Activated CD4-positive, CD25-positive, alpha-beta regulatory T cell treated with anti-CD3 and anti-CD28 coated beads, Interleukin-2, amount 50 U/mL, for 72 hours (primary cell): ENCODE results near the gene TRRAP.

ENCODE experiments used
- DNase-seq: peaks from one replicate; pipeline ENCODE4 v3.0.0; 2021

Gene TRRAP

DNA sequence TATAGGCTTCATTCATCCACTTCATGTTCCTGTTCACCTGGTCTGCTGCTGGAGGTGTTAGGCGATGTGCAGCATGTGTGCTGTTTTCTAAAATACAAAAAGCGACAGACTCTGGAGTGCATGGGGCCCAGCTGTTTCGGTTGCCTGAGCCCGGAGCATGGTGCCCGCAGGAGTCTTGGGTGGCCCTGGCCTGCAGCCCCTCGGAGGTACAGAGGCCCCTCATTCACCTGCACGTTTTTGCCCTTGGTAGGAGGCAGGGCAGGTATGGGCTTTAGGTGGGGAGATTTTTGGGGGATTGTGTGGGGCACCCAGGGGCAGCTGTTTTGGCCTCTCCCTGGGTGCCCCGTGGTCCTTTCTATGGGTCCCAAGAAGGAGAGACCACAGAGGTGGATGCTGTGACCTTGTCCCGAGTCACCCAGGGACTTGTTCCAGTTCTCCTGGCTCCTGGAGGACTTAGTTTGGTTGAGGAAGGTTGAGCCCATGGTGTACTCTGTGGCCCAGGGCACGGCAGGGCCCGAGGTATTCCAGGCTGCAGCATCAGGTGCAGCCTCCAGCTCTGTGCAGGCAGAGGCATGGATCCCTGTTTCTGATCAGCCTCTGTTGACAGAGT is 130.7 kb downstream of the TRRAP start:
- DNase-seq, result no peak

DNA sequence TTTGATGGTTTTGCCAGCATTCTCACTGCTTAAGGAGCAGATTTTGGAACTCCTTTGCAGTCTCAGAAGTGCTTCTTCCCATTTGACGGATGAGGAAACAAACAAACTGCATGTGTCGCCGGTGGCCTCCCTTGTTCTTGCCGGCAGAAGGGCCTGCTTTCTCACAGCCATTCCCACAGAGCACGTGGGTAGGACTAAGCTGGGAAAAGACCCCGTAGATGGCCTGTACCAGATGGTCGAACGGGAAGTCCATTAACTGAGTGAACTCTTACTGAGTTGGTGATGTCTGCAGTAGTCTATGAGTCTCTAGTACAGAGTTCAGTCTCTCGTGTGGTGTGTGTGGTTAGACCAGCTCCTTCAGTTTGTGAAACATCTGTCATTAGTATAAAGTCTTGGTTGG is 131.9 kb downstream of the TRRAP start:
- no peak for DNase-seq

DNA sequence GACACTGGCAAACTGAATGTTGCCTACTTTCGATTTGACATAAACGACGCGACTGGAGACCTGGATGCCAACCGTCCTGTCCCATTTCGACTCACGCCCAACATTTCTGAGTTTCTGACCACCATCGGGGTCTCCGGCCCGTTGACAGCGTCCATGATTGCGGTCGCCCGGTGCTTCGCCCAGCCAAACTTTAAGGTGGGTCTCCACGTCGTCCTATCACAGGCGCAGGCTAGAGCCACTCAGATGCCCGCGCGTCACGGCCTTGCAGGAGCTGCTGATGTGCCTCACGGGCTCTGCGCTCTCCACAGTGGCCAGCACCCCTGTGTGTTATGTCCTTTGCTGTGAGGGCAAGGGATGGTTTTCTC is 133.0 kb downstream of the TRRAP start:
- DNase-seq, result no peak

DNA sequence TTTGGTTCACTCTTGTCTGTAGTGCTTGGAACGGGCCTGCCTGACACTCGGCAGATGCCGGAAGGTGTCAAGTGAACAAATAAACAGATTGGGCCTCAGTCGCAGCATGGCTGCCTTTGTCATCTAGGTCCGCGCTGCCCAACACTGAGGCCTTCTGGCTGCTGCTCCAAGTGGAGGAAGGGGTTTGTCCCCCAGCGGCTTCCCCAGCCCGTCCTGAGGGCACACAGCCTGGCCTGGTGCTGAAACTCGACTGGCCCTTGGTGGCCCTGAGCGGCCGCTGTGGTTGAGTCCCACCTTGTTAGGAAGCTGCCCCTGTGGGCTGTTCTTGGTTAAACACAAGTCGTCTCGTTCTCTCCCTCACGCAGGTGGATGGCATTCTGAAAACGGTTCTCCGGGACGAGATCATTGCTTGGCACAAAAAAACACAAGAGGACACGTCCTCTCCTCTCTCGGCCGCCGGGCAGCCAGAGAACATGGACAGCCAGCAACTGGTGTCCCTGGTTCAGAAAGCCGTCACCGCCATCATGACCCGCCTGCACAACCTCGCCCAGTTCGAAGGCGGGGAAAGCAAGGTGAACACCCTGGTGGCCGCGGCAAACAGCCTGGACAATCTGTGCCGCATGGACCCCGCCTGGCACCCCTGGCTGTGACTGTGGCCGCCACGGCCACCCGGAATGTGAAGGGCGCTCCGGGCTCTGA is 133.5 kb downstream of the TRRAP start:
- no peak for DNase-seq

DNA sequence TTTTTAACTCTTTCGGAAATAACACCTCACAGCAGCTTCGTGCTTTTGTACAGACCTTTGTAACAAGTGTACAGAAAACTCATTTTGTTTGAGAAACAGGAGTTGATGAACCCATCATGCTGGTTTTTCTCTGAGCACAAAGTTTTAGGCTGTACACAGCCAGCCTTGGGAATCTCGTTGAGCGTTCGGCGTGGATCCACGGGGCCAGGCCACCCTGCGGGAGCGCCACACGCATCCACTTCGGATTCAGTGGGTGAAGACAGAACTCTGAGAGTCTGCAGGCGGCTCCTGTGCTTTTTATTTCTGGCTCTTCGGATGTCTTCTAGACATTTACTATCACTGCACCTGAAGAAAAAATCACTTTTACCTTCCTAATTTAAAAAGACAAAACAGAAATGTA is 134.4 kb downstream of the TRRAP start:
- no peak for DNase-seq

DNA sequence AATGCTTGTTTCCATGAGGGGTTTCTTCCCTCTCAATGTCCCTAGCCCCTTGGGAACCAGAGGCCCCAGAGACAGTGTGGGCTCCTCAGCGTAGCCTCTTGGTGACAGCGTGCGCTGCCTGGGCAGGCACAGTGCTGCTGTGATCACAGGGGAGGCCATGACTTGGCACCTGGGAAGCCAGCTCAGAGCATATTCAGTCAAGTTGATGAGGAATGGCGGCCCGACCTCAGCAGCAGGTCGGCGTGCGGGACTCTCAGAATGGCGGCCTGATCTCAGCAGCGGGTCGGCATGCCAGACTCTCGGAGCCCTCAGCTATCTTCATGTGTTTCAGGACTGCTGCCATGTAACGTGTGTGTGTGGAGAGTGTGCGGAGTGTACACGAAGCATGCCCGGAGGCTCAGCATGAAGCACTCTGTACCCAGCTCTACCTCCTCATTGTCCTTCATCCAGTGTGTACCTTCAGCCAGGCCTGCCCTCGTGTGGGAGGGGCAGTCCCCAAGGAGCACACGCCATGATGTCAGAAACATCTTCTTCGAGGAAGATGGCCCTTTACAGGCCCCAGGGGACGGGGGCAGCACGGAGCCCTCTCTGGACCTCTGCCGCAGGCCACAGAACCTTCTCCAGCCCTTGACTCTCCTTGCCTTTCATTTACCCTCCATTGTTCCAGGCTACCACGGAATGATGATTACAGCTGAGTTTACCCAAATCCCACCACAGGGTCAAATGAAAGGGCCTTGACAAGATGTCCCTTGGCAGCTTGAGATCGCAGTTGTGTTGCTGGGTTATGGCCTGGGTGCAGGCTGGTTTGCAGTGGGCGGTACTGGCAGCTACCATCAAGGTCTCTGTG is 135.2 kb downstream of the TRRAP start:
- no peak for DNase-seq

DNA sequence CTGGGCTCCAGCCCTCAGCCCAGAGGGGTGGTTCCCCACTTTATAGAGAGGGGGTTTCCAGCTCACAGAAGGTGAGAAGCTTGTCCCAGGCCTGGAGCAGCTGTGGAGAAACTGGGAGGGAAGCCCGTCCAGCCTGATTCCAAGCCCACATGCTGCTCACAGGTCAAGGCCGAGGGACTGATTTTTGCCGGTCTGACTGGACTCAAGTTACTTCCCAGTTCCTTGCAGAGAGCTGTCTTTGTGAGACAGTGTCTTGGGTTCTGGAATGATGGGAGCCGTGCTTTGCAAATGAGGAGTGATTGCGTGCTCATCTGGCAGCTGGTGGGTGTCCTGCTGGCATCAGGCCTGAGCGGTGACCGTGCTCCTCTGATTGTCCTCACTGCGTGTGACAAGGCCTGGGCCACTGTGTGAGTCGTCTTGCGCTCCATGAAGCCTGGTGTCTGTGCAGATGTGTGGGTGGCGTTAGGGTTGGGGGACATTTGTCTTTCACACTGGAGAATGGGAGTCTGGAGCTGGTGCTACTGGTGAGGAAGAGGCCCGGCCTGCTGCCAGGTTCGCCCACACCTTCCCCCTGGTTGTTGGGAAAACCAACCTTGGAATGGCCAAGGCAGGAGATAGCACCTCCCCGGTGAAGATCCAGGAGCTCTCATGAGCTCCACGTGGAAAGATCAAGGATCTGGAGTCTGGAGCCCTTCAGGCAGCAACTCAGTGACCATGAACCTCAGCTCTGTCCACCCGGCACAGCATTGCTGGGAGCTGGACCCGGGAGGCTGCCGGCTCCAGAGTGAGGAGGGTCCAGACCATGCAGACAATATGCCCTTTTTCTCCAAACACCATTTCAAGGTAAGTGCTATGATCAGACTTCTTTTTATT is 136.0 kb downstream of the TRRAP start:
- DNase-seq, result no peak

DNA sequence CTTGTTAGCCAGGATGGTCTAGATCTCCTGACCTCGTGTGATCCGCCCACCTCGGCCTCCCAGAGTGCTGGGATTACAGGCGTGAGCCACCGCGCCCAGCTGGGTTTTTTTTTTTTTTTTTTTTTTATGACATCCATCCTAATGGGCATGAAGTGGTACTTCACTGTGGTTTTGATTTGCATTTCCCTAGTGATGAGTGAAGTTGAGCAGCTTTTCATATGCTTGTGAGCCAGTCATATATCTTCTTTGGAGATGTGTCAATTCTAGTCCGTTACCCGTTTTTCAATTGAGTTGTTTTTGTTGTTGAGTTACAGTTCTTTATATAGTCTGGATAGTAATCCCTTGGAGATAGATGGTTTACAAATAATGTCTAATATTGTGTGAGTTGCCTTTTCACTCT is 137.9 kb downstream of the TRRAP start:
- DNase-seq, result no peak

DNA sequence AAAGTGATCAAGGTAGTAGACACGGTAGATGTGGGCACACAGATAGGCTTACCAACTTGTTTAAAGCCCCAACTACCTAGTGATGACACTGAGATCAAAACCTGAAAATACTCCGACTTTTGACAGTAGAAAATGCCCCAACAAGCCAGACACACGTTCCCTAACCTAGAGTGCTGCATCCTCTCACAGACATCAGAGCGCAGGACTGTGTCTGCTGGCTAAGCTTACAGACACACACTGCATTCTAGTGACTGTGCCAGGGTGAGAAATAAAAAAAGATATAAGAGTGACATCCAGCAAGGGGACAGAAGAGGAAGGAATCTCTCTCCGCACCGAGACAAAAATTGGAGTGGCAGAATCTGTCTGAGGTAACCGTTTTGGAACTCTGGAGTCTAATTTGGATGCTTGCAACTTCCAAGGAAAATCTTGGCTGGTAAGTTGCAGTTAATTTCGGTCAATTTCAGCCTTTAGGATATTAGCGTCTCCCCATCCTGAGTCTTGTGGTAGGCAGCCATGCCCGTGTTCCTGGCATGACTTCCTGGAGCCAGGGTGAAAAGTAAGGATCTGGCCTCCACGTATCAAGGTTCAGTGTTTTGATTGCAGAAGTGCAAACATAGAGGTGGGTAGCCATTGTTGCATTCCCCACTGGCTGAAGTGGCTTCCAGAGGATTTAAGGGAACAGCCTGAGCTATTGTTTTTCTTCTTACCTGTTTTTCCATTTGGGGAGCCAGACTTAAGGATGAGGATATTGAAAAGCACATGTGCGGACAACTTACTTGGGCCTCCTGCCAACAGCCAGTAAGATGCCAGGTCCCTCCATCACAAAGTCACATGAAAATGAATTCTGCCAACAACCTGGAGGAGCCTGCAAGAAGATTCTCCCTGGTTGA is 141.4 kb downstream of the TRRAP start:
- DNase-seq, result no peak

DNA sequence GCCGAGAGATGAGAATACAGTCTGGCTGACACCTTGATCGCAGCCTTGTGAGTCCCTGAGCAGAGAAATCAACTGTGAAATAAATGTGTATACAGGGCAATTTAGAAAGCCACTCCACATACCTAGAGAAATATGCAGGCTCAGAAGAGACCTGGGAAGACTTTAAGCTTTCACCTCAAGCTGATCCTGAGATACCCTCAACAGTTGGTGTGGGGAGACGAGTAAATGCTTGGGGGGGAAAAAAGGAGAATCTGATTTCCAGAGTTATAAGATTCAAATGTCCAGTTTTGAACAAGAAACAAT is 142.0 kb downstream of the TRRAP start:
- no peak for DNase-seq

DNA sequence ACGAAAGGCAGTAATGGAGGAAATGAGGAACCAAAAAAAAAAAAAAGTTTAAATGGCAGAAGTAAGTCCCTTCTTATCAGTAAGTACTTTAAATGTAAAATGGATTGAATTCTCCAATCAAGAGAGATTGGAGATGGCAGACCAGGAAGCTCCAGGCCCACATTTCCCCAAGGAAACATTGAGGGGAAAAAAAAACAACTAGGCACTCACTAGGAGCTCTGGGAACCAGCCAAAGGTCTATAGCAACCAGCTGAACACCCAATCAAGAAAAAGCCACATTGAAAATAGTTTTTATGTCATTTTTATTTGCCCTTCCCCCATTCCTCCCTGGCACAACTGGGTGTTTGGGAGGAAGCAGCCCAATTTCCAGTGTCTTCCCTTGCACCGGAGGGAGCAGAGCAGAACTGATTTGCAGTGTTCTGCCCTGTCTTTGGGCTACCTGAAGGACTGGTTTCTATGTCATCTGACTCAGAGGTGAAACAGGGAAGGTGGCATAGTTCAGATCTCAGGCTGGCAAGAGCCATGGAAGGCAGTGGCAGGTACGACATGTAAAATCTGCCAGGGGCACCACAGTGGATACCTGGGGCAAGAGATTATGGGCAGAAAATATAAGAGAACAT is 143.7 kb downstream of the TRRAP start:
- DNase-seq, result no peak

DNA sequence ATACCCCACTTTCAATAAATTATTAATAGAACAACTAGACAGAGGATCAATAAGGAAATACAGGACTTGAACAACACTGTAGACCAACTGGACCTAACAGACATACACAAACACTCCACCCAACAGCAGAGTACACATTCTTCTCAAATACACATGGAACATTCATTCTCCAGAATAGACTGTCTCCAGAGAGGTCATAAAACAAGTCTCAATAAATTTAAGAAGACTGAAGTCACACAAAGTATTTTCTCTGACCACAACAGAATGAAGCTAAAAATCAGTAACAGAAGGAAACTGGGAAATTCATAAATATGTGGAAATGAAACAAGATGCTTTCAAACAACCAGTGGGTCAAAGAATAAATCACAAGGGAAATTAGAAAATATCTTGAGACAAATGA is 145.7 kb downstream of the TRRAP start:
- DNase-seq, result no peak

DNA sequence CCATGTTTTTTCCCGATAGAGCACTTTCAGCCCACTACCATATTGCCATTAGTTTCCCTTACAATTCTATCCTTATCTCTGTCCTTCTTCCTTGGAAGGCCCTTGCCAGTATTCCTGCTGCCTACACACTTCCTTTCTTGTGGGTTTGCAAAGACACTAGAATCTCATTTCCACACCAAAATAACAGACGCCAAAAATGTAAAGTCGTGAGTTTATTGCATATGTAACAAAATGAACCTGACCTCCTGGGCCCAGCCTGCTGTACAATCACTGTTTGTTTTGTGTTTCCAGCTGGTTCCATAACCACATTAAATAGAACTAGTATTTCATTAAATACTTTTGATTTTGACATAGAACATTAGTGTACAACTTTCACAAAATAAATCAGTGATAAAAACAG is 148.9 kb downstream of the TRRAP start:
- no peak for DNase-seq

DNA sequence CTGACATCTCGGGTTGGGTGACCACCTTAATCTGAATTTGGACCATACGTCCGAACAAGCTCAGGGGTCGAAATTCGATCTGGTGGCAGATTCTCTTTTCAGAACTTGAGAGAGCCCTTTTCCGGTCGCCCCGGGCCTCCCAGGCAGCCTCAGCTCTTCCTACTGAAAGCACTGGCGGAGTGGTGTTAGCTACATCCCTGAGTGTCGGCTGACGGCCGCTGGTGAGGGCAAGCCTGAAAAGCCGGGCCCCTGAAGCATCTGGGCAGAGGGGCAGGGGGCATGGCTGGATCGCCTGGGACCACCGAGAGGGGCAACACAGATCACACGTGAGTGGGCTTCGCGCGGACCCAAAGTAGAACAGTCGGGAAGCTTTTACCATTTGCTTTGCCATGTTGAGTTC is 149.5 kb downstream of the TRRAP start:
- DNase-seq, result no peak

DNA sequence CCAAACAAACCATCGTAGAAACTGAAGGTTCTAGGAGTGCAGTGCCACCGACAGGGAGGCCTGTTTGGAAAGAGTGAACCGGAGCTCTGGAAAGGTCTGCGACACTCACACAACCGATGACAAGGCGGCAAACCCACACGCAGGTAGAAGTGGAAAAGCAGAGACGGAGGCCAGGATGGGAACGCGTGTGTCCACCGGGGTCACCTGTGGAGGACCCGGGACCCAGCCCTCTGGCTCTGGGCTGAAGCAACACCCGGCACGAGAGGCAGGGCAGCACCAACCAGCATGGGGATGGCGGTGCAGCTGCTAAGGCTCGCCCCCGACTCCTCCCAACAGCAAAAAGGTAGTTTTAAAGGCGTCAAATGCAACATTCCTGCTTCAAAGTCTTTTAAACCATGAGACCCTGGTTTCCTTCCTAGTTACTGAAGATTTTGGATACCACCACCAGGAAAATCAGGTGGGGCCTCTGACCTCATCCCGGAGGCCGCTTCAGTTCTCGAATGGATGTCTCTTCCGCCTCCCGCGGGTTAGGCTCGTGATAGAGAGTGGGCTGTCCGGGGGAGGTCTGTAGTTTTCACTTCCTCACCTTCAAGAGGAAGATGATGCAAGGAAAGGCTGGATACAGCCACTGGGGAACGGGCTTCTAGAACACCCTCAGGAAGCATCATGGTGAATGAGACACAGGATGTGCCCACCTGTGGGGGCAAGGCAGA is 150.1 kb downstream of the TRRAP start:
- no peak for DNase-seq

DNA sequence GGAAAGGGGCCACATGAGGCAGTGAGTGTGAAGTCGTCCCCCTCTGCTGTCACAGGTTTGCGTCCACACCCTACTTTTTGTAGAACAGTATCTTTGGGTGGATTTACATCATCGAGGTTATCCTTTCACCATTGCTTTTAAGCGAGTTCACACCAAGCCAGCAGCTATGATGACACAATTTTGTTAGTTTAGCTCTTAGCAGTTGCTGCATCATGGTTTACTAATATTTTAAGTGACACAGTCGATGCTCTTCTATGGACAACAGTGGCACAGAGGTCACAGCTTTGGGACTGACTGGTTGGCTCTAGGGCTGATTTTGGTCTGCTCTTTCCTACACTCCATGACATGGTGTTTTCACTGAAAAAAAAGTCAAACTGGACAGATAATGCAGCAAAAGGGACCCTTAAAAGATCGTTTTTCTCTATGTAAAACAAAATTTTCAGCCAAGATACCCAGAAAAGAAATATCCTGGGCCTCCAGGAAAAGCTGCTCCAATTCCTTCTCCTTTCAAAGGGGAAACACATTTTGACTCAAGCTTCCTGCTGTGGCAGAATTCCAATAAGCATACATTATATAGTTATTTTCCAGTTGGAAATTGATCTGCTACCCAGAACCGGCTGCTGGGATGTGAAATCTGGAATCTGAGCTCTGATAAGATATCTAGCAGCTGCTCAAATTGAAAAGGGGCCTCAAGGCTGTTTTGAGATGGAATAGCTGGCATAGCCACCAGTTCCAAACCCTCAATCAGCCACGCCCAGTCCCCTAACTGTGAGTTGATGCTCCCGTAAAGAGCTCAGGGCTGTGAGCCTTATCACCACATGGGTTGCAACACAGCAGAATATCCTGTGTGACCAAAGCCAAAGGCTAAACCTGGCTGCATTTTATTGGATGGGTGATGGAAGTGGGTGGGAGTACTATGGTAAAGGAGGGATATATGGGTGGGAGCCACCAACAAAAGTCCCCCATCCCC is 151.4 kb downstream of the TRRAP start:
- DNase-seq, result no peak

DNA sequence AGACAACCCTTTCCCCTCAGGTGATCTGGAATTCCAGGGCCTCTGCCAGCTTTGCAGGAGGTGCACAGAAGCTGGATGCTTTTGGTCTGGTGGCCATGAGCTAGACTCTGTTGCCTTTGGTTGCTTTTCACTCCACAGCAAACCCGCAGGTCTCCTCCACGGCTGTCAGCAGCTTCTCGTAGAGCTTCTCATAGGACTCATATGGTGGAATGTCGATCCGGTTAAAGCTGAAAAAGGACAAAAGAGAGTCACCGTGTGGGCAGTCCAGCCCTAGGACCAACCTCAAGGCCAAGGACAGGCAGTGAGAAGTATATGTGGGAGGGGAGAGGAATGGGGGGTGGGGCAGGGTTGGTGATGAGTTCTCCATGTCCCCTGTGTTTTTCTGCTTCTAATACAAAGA is 152.1 kb downstream of the TRRAP start:
- DNase-seq, result no peak

DNA sequence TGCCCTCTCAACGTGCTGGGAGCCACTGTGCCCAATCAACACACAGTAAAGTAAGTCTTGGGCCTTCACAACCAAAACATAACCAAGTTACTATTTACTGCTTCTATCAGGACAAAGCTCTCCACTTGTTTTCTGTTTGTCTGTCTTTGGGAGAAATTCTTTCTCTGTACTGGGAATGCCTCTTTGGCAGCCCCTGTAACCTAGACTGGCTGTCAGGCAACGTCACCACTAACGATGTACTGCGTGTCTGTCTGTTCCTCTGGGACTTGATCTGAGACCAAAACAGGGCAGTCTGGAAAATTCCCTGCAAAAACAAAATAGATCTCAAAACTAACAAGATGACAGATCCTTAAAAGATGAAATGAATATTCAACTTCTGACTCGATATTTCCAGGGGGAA is 152.6 kb downstream of the TRRAP start:
- no peak for DNase-seq

DNA sequence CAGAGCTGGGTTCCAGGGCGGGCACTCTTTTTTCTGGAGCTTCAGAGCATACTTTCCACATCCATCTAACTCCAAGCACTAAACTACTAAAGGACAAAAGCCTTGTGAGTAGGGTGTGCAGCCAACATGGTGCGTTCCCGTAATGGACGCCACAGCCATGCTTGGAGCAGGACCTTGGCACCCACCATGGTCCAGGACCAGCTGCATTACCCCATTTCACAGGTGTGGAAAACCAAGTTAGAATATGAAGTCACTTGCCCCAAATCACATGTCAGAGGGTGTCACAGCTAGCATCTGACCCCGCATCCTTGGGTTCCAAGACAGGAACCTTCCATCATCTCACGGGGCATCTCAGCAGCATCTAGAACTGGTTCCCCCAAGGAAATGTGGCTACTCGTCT is 153.2 kb downstream of the TRRAP start:
- DNase-seq, result no peak

DNA sequence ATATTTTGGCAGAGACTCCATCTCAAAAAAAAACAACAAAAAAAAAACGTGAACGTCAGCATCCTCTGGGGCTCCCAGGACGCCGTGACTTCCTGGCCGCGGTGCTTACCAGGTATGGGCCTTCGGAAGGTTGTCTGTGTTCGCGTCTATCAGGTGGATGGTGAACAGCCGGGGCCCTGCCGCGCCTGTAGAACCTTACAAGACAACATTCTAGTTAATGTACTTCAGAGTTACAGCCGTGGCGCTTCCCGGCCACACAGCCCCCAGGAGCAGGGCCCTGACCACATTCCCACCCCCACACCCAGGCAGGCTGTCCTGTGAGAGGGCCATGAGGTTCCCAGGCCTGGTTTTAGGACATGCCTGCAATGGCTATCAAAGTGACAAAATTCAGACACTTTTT is 154.6 kb downstream of the TRRAP start:
- no peak for DNase-seq
